WERI-Rb-1 (cell line): ENCODE data around the gene SLC25A39.

ENCODE experiments used
- DNase-seq: peaks from one replicate; pipeline ENCODE4 v3.0.0-alpha.2; 2020
- H3K27ac ChIP-seq: fragments of 250-450 bp; sonication (Bioruptor Pico); 2 replicates; pipeline ENCODE4 v1.5.1; 2020; ENCODE audit warnings: mild to moderate bottlenecking, moderate library complexity
- H3K27me3 ChIP-seq: fragments of 250-450 bp; sonication (Bioruptor Pico); 2 replicates; pipeline ENCODE4 v1.5.1; 2021; ENCODE audit warnings: mild to moderate bottlenecking, low read depth, moderate library complexity; ENCODE audit not compliant: insufficient read depth, severe bottlenecking
- H3K36me3 ChIP-seq: fragments of 250-450 bp; sonication (Bioruptor Pico); 2 replicates; pipeline ENCODE4 v1.5.1; 2020; ENCODE audit warnings: mild to moderate bottlenecking, moderate library complexity
- H3K4me3 ChIP-seq: 2 replicates; pipeline ENCODE4 v1.5.1; 2011; ENCODE audit warnings: low read depth, mild to moderate bottlenecking, control low read depth, low read length
- H3K9me3 ChIP-seq: fragments of 250-450 bp; sonication (Bioruptor Pico); 2 replicates; pipeline ENCODE4 v1.5.1; 2021; ENCODE audit warnings: mild to moderate bottlenecking, moderate library complexity; ENCODE audit not compliant: severe bottlenecking
- TF ChIP-seq, protein P1 (sequence below): IDR thresholded peaks from 2 replicates; pipeline ENCODE4 v1.5.1; 2011; ENCODE audit warnings: low read depth, mild to moderate bottlenecking, control low read depth, inconsistent platforms, low read length

The SLC25A39 gene

DNA sequence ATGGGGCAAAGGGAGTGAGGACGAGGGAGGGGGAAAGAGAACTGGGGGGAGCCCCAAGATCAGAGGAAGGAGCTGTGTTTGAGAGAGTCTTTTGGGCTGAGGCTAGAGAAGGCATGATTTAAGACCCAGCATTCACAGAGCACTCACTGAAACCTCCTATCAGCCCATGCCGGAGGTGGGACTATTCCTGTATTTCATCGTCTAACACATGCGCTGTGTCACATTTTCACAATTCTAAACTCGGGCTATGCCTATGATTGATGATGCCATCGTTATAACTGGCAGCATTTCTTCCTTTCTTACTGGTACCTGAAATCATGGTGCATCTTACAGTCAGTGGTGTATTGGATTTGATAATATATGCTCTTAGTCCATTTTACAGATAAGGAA is 35.5 kb upstream of the SLC25A39 start:
- no peak for DNase-seq
- no peak overlapping the region for H3K4me3 ChIP-seq
- H3K36me3 ChIP-seq = peaks cover 30% of the 10 kb centered on the region
- TF ChIP-seq, protein P1, sequence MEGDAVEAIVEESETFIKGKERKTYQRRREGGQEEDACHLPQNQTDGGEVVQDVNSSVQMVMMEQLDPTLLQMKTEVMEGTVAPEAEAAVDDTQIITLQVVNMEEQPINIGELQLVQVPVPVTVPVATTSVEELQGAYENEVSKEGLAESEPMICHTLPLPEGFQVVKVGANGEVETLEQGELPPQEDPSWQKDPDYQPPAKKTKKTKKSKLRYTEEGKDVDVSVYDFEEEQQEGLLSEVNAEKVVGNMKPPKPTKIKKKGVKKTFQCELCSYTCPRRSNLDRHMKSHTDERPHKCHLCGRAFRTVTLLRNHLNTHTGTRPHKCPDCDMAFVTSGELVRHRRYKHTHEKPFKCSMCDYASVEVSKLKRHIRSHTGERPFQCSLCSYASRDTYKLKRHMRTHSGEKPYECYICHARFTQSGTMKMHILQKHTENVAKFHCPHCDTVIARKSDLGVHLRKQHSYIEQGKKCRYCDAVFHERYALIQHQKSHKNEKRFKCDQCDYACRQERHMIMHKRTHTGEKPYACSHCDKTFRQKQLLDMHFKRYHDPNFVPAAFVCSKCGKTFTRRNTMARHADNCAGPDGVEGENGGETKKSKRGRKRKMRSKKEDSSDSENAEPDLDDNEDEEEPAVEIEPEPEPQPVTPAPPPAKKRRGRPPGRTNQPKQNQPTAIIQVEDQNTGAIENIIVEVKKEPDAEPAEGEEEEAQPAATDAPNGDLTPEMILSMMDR = no peak
- no peaks in the 10 kb centered on the region for H3K9me3 ChIP-seq
- H3K27me3 ChIP-seq = no peaks in the 10 kb centered on the region
- no peak overlapping the region for H3K27ac ChIP-seq

DNA sequence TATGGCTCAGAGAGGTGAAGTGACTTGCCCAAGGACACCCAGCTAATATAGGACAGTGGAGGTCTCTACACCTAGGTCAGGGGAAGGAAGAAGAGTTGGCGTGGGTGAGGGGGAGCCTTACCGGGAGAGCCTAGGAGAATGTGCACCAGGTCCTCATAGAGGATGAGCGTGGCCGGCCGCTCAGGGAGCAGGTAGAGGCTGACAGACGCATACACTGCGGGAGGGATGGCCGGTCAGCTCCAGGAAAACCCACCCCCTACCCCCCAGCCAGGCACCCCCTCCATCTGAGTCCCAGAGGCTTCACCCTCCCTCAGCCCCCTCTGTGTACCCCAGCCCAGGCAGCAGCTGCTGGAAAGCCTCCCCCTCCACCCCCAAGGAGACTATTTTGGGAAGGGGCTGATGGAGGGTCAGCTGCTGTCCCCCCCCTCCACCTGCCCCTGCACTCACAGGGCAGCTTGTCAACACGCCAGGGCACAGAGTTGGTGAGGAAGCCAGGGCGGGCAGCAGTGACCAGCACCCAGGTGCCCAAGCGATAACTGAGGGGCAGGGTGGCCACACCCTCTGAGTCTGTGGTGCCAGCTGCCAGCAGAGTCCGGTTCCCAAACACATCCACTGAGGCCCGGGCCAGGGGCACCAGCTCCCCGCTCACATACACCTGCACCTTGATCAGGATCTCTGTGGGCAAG is 35.0 kb upstream of the SLC25A39 start:
- DNase-seq = peak; percentile 8
- TF ChIP-seq, protein P1 = no peak
- H3K27ac ChIP-seq = no peak overlapping the region

DNA sequence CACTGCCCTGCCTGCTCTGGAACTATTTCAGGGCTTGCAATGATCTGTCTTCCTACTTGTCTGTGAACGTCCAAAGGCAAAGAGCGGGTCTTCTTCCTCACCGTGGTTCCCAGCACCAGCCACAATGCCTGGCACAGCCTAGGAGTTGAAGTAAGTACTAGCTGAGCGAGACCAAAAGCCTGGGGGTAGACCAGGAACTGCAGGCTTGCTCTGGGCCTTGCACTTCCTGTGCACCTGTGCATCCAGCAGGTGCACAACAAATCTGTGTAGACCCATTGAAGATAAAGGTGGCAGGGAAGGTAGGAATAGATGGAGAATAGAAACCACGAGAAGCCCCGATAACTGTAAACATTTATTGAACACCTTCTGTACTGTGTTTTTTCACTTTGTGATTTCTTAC is 34.4 kb upstream of the SLC25A39 start:
- Histone ChIP-seq H3K36me3 (peaks cover 33% of the 10 kb centered on the region), H3K9me3 (no peaks in the 10 kb centered on the region), H3K27me3 (no peaks in the 10 kb centered on the region), H3K27ac (no peak overlapping the region), H3K4me3 (no peak overlapping the region)
- DNase-seq = no peak
- TF ChIP-seq, protein P1 = no peak

More for the DNA sequence above, 35.0 kb upstream of the SLC25A39 start:
- Histone ChIP-seq H3K36me3 (peaks cover 33% of the 10 kb centered on the region), H3K27me3 (no peaks in the 10 kb centered on the region), H3K9me3 (no peaks in the 10 kb centered on the region), H3K4me3 (no peak overlapping the region)

DNA sequence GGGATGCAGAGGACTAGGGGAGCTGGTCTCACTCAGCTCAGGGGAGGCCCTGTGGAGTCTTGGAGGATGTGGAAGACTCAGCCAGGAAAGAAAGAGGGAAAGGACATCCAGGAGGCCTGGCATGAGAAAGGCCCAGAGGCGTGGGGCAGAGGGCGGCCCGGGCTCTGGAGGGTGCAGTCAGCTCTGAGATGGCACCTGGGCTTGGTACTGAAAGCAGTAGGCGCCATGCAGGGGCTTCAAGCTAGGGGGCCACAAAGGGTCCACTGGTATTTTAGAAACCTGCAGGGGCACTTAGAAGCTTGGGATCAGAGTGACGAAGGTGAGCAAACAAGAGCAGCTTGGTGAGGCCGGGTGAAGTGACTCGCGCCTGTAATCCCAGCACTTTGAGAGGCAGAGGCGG is 33.4 kb upstream of the SLC25A39 start:
- TF ChIP-seq, protein P1 = no peak
- H3K27me3 ChIP-seq = no peaks in the 10 kb centered on the region
- peak; percentile 22 for DNase-seq
- peaks cover 33% of the 10 kb centered on the region for H3K36me3 ChIP-seq
- no peak overlapping the region for H3K4me3 ChIP-seq
- no peaks in the 10 kb centered on the region for H3K9me3 ChIP-seq
- H3K27ac ChIP-seq = no peak overlapping the region

DNA sequence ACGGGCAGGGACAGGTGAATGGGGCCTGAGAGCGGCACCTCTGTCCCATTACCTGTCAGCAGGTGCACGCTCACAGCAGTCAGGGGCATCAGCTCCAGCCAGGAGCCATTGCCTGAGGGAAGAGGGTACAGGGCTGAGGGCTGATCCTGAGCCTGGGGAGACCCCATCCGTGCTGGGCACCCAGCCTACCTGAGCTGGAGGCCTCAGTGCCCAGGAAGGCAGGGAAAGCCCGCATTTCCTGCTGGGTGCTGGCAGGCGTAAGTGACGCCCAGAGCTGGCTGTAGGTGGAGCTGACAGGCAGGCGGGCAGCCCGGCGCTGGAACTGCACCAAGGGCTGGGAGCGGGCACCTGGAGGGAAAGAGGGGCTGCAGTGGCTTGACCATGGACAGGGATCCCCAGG is 31.6 kb upstream of the SLC25A39 start:
- H3K27ac ChIP-seq = no peak overlapping the region
- no peaks in the 10 kb centered on the region for H3K27me3 ChIP-seq
- TF ChIP-seq, protein P1 = no peak
- peaks cover 51% of the 10 kb centered on the region for H3K36me3 ChIP-seq
- DNase-seq = peak; percentile 10
- H3K4me3 ChIP-seq = no peak overlapping the region
- H3K9me3 ChIP-seq = no peaks in the 10 kb centered on the region

DNA sequence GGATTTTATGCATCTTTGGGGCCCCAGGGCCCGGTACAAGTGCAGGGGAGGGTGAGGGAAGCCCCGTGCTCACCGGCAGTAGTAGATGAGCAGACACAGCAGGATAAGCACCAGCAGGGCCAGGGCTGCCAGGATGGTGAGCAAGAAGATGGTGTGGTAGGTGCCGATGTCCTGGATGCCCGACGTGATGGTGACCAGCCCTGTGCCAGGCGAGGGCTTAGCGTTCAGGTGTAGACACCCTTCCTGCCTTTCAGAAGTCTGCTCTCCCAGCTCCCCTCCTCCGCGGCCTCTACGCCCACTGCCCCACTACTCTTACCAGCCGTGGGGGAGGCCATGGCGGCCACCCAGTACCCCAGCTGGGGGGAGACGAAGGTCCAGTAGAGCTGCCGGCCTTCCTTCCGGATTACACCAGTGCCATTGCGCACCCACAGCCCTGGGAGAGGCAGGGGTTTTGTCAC is 31.0 kb upstream of the SLC25A39 start:
- Histone ChIP-seq H3K27ac (no peak overlapping the region), H3K36me3 (peaks cover 57% of the 10 kb centered on the region), H3K4me3 (no peak overlapping the region), H3K27me3 (no peaks in the 10 kb centered on the region), H3K9me3 (no peaks in the 10 kb centered on the region)
- TF ChIP-seq, protein P1 = no peak
- DNase-seq = no peak
